HFFc6 (cell line): Measurements from ENCODE around the gene PRKAA1. TPM values are rescaled to one million over a fixed set of nuclear protein-coding genes. Genes with fewer than 3 reads are reported as not detected.

Experiments
- DNase-seq: peaks from one replicate; pipeline ENCODE4 v3.0.0-alpha.2; 2018
- H3K27ac Mint-ChIP-seq: 2 replicates; pipeline ENCODE4 v1.8.0; 2020; ENCODE audit warnings: mild to moderate bottlenecking, mixed read lengths
- H3K27me3 Mint-ChIP-seq: 2 replicates; pipeline ENCODE4 v1.8.0; 2021; ENCODE audit warnings: mild to moderate bottlenecking, moderate library complexity, mixed read lengths; ENCODE audit not compliant: insufficient read depth
- H3K36me3 Mint-ChIP-seq: 2 replicates; pipeline ENCODE4 v1.8.0; 2021; ENCODE audit warnings: low read depth, mixed read lengths
- H3K4me1 Mint-ChIP-seq: 2 replicates; pipeline ENCODE4 v1.8.0; 2020; ENCODE audit warnings: low read depth, mixed read lengths
- H3K4me3 Mint-ChIP-seq: 2 replicates; pipeline ENCODE4 v1.8.0; 2020; ENCODE audit warnings: mild to moderate bottlenecking, moderate library complexity, mixed read lengths
- H3K9me3 Mint-ChIP-seq: 2 replicates; pipeline ENCODE4 v1.8.0; 2020; ENCODE audit warnings: mild to moderate bottlenecking, mixed read lengths
- CTCF ChIP-seq: fragments of 200-600 bp; sonication (generic); IDR thresholded peaks from 2 replicates; pipeline ENCODE4 v1.5.0; 2021; ENCODE audit warnings: antibody characterized with exemption, mild to moderate bottlenecking
- total RNA-seq, 6 experiments: library from RNA; stranded (reverse); fragmentation: NEBNext Ultra II Directional; extraction: Animal tissue kit (Norgen Biotek cat#: 25700); gene quantifications; 2 replicates in 1 of 6; 3 replicates in 5 of 6; pipeline ENCODE4 v1.2.3, GENCODE V29; 2021

PRKAA1 gene
- total RNA-seq, 6 experiments from 2014 or later: 81.7 to 103 (median 88.3) TPM

GRCh38 chr5:40780199-40780598, 18.0 kb downstream of the PRKAA1 start:
- H3K4me1 Mint-ChIP-seq: peaks cover 50% of the 10 kb centered on the region
- peaks cover 11% of the 10 kb centered on the region for H3K36me3 Mint-ChIP-seq
- no peak for TF ChIP-seq CTCF
- no peak overlapping the region for H3K4me3 Mint-ChIP-seq
- no peak for DNase-seq
- peaks cover 2% of the 10 kb centered on the region for H3K27me3 Mint-ChIP-seq
- H3K27ac Mint-ChIP-seq: no peak overlapping the region
- H3K9me3 Mint-ChIP-seq: no peaks in the 10 kb centered on the region

DNA sequence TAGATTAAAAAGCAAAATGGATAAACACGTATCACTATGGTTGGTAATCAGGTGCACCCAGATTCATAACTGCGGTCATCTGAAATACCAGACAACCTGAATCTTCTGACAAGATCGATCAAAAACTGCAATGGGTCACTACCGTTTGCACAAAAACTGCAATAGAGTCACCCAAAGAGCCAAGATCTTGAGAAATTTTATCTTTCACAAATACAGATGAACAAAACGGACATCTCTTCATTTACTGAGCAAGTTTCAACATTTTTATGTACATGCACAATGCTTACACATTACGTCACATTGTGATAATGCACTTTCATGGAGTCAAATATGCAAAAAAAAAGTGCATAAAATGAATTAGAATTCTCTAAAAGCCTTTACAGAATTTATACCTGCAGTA, 18.6 kb downstream of the PRKAA1 start:
- H3K4me1 Mint-ChIP-seq: peaks cover 48% of the 10 kb centered on the region
- peaks cover 2% of the 10 kb centered on the region for H3K27me3 Mint-ChIP-seq
- no peak overlapping the region for H3K4me3 Mint-ChIP-seq
- no peak for DNase-seq
- H3K36me3 Mint-ChIP-seq: peaks cover 11% of the 10 kb centered on the region
- H3K9me3 Mint-ChIP-seq: no peaks in the 10 kb centered on the region
- H3K27ac Mint-ChIP-seq: no peak overlapping the region
- TF ChIP-seq CTCF: no peak

GRCh38 chr5:40778133-40778532, 20.0 kb downstream of the PRKAA1 start:
- DNase-seq: no peak
- peaks cover 41% of the 10 kb centered on the region for H3K4me1 Mint-ChIP-seq

GRCh38 chr5:40776658-40776977, 21.6 kb downstream of the PRKAA1 start:
- peaks cover 2% of the 10 kb centered on the region; the same call in 1 of the 2 replicates for H3K27me3 Mint-ChIP-seq
- H3K4me1 Mint-ChIP-seq: peaks cover 29% of the 10 kb centered on the region
- H3K4me3 Mint-ChIP-seq: no peak overlapping the region
- TF ChIP-seq CTCF: no peak
- no peak for DNase-seq
- H3K36me3 Mint-ChIP-seq: peaks cover 15% of the 10 kb centered on the region
- H3K9me3 Mint-ChIP-seq: no peaks in the 10 kb centered on the region
- no peak overlapping the region for H3K27ac Mint-ChIP-seq

More at GRCh38 chr5:40778133-40778532, 20.0 kb downstream of the PRKAA1 start:
- no peak overlapping the region for H3K27ac Mint-ChIP-seq
- peaks cover 2% of the 10 kb centered on the region; the same call in 1 of the 2 replicates for H3K27me3 Mint-ChIP-seq
- H3K9me3 Mint-ChIP-seq: no peaks in the 10 kb centered on the region
- peaks cover 15% of the 10 kb centered on the region for H3K36me3 Mint-ChIP-seq
- H3K4me3 Mint-ChIP-seq: no peak overlapping the region
- TF ChIP-seq CTCF: no peak

- Mint-ChIP-seq H3K4me1 (peaks cover 23% of the 10 kb centered on the region), H3K4me3 (peak overlapping the region; percentile 23; the same call in 1 of the 2 replicates), H3K36me3 (peaks cover 16% of the 10 kb centered on the region), H3K9me3 (no peaks in the 10 kb centered on the region), H3K27me3 (peaks cover 2% of the 10 kb centered on the region; the same call in 1 of the 2 replicates), H3K27ac (peak overlapping the region; percentile 44)
- no peak for DNase-seq
- TF ChIP-seq CTCF: no peak
Observed at GRCh38 chr5:40775846-40776657, 22.1 kb downstream of the PRKAA1 start.
